OCI-LY7 (cell line): ENCODE measurements around the gene SOS1.

Experiments
- CTCF ChIP-seq: fragments of 200-600 bp; sonication (generic); conservative IDR thresholded peaks from 2 replicates; pipeline ENCODE4 v1.5.1; 2014; ENCODE audit warnings: mild to moderate bottlenecking, antibody characterized with exemption, low read length, moderate library complexity, mixed read lengths
- EZH2phosphoT487 ChIP-seq: fragments of 200-600 bp; sonication (generic); IDR thresholded peaks from 2 replicates; pipeline ENCODE4 v1.6.1; 2018; ENCODE audit warnings: low read depth, borderline replicate concordance, mild to moderate bottlenecking, mixed run types, antibody characterized with exemption, low read length, moderate library complexity, mixed read lengths

- no peak for TF ChIP-seq CTCF
- no peak for TF ChIP-seq EZH2phosphoT487
These were observed 141.9 kb downstream of the SOS1 start for GRCh38 chr2:38978908-38979307.
